GM21381 (cell line): Measurements from ENCODE around the gene CIAPIN1.
"Not testable (repeated sequence)": the region's sequence is repeated elsewhere in the genome, so short reads cannot be mapped to it uniquely, and the experiment has no call there.

Source experiments
- ATAC-seq: cut with Tn5 transposase; IDR thresholded peaks from one replicate; pipeline ENCODE4 v1.9.1; 2021; ENCODE audit warnings: mild to moderate bottlenecking, moderate library complexity; ENCODE audit not compliant: unreplicated experiment

CIAPIN1 gene

GRCh38 chr16:57444711-57445110 lies 2.5 kb downstream of the CIAPIN1 start:
- no peak for ATAC-seq

- not testable (repeated sequence) for ATAC-seq
Observed at GRCh38 chr16:57440551-57440950, 6.6 kb downstream of the CIAPIN1 start.

GRCh38 chr16:57439947-57440346 lies 7.2 kb downstream of the CIAPIN1 start:
- not testable (repeated sequence) for ATAC-seq

- ATAC-seq: no peak
Observed at GRCh38 chr16:57435838-57436237, 11.3 kb downstream of the CIAPIN1 start.

GRCh38 chr16:57434003-57434402 lies 13.2 kb downstream of the CIAPIN1 start:
- ATAC-seq: no peak

GRCh38 chr16:57432989-57433388 lies 14.2 kb downstream of the CIAPIN1 start:
- no peak for ATAC-seq

- no peak for ATAC-seq
Observed at GRCh38 chr16:57432505-57432904, 14.7 kb downstream of the CIAPIN1 start.

- ATAC-seq: no peak
Observed at GRCh38 chr16:57430955-57431354, 16.2 kb downstream of the CIAPIN1 start.

- no peak for ATAC-seq
Observed at GRCh38 chr16:57427824-57428223, 19.4 kb downstream of the CIAPIN1 start.

GRCh38 chr16:57427307-57427706 lies 19.9 kb downstream of the CIAPIN1 start:
- ATAC-seq: no peak

- no peak for ATAC-seq
Observed at GRCh38 chr16:57426356-57426755, 20.8 kb downstream of the CIAPIN1 start.

GRCh38 chr16:57424583-57424982 lies 22.6 kb downstream of the CIAPIN1 start:
- ATAC-seq: no peak

GRCh38 chr16:57423152-57423551 lies 24.0 kb downstream of the CIAPIN1 start:
- no peak for ATAC-seq

- no peak for ATAC-seq
Observed at GRCh38 chr16:57422026-57422944, 24.9 kb downstream of the CIAPIN1 start.

GRCh38 chr16:57419506-57419905 lies 27.7 kb downstream of the CIAPIN1 start:
- no peak for ATAC-seq

- ATAC-seq: no peak
Observed at GRCh38 chr16:57416084-57416483, 31.1 kb downstream of the CIAPIN1 start.

GRCh38 chr16:57413733-57414132 lies 33.5 kb downstream of the CIAPIN1 start:
- ATAC-seq: no peak

- ATAC-seq: peak; percentile 70
Observed at GRCh38 chr16:57413301-57413730, 33.9 kb downstream of the CIAPIN1 start.

- no peak for ATAC-seq
Observed at GRCh38 chr16:57412584-57412983, 34.6 kb downstream of the CIAPIN1 start.

GRCh38 chr16:57411362-57411976 lies 35.7 kb downstream of the CIAPIN1 start:
- ATAC-seq: no peak

- no peak for ATAC-seq
Observed at GRCh38 chr16:57409870-57410587, 37.2 kb downstream of the CIAPIN1 start.
